Peyer's patch (tissue), 4 donors: Measurements from ENCODE around the gene MVK.

Experiments used
- CTCF ChIP-seq, 6 experiments: fragments of 450-650 bp in 4 of 6; fragments of 200-600 bp in 2 of 6; sonication (generic) in 1 of 6; IDR thresholded peaks; one replicate each; pipeline ENCODE4 v1.5.1; 2017 to 2019; ENCODE audit warnings: antibody characterized with exemption in 6 of 6, mild to moderate bottlenecking in 3 of 6, moderate library complexity in 1 of 6
- POLR2A ChIP-seq, 2 donors: fragments of 450-650 bp; IDR thresholded peaks; one replicate each; pipeline ENCODE4 v1.5.1; 2017; ENCODE audit warnings: antibody characterized with exemption in 2 of 2, mild to moderate bottlenecking in 2 of 2, moderate library complexity in 2 of 2

- TF ChIP-seq CTCF (IDR thresholded peaks at IDR 0.05): no peak
- TF ChIP-seq POLR2A (IDR thresholded peaks at IDR 0.05): no peak
Observed at GRCh38 chr12:109538191-109538863, 35.3 kb upstream of the MVK start.
